ACC112 (cell line): Measurements from ENCODE around the gene PRICKLE1.

ENCODE experiments used
- H2AFZ ChIP-seq: fragments of 200-600 bp; sonication (generic); one replicate; pipeline ENCODE4 v1.6.0; 2017; ENCODE audit warnings: antibody characterized with exemption, low read length; ENCODE audit not compliant: unreplicated experiment
- H3K27ac ChIP-seq: fragments of 200-600 bp; sonication (generic); 2 replicates; pipeline ENCODE4 v1.5.1; 2014; ENCODE audit warnings: low read depth, mild to moderate bottlenecking, antibody characterized with exemption, low read length, moderate library complexity
- H3K27me3 ChIP-seq: fragments of 200-600 bp; sonication (generic); 2 replicates; pipeline ENCODE4 v1.6.1; 2014; ENCODE audit warnings: mild to moderate bottlenecking, antibody characterized with exemption, low read length, moderate library complexity, mixed read lengths; ENCODE audit not compliant: insufficient read depth
- H3K36me3 ChIP-seq: fragments of 200-600 bp; sonication (generic); 2 replicates; pipeline ENCODE4 v1.6.1; 2016; ENCODE audit warnings: mild to moderate bottlenecking, antibody characterized with exemption, low read length, moderate library complexity, mixed read lengths; ENCODE audit not compliant: insufficient read depth
- H3K4me1 ChIP-seq: fragments of 200-600 bp; sonication (generic); one replicate; pipeline ENCODE4 v1.6.1; 2016; ENCODE audit warnings: low read length, mixed read lengths; ENCODE audit not compliant: insufficient read depth, unreplicated experiment, control insufficient read depth
- H3K4me3 ChIP-seq: fragments of 200-600 bp; sonication (generic); 2 replicates; pipeline ENCODE4 v1.5.1; 2014; ENCODE audit warnings: mild to moderate bottlenecking, low read depth, low read length
- H3K79me2 ChIP-seq: fragments of 200-600 bp; sonication (generic); one replicate; pipeline ENCODE4 v1.6.0; 2016; ENCODE audit warnings: low read length; ENCODE audit not compliant: control insufficient read depth, unreplicated experiment, insufficient read depth

The PRICKLE1 gene

DNA sequence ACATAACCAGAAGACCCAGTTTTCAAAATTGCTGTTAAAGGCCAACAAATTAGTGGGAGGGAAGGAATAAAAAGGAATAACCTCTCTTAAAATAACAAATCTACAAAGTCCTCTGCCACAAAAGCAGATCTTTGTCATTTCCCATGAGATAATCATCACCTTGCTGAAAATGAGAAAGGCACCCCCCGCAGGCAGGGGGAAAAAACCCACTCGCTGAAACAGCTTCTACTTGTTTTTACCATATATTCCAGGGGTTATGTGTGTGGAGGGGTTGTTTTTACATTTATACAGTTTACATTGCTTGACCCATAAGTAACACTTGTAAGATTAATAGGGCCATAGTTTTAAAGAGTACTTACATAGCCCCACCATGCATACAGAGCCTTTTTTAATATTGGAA, 131.0 kb downstream of the PRICKLE1 start:
- Histone ChIP-seq H3K4me3 (no peak overlapping the region), H3K36me3 (no peaks in the 10 kb centered on the region), H3K27me3 (no peaks in the 10 kb centered on the region), H3K27ac (no peak overlapping the region), H2AFZ (no peak overlapping the region), H3K4me1 (no peaks in the 10 kb centered on the region), H3K79me2 (no peaks in the 10 kb centered on the region)

DNA sequence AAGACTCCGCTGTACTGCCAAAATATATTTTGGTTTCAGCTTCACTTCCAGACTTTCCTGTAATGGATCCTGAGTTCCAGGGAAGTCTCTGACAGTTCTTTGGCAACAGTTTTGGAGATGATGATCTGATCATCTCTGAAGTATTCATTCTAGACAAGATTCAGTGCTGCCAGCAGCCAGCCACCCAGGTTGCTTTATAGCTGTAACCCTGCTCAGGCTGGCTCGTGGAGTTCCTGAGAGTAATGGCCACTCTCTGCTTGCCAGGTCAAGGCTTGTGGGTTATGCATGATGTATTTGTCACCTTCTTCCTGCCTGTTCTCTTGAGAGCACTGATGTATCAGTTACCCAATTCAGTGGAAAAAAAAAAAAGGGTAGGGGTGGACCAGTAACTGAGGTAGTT, 139.3 kb downstream of the PRICKLE1 start:
- no peak overlapping the region for H3K4me3 ChIP-seq
- no peak overlapping the region for H3K27ac ChIP-seq
- no peak overlapping the region for H2AFZ ChIP-seq
- H3K4me1 ChIP-seq: peaks cover 25% of the 10 kb centered on the region
- H3K27me3 ChIP-seq: no peaks in the 10 kb centered on the region
- H3K36me3 ChIP-seq: peaks cover 8% of the 10 kb centered on the region
- H3K79me2 ChIP-seq: no peaks in the 10 kb centered on the region

DNA sequence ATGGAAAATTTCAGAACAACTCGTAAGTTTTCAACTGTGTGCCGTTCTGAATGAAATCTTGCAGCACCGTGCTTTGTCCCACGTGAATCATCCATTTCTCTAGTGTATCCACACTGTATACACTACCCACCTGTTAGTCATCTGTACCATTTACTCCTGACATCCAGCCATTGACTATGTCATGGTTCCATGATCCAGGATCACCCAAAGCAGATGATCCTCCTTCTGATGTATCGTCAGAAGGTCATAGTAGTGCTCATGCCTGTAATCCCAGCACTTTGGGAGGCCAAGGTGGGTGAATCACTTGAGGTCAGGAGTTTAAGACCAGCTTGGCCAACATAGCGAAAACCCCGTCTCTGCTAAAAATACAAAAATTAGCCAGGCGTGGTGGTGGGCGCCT, 140.7 kb downstream of the PRICKLE1 start:
- no peak overlapping the region for H2AFZ ChIP-seq
- H3K79me2 ChIP-seq: no peaks in the 10 kb centered on the region
- H3K4me1 ChIP-seq: peaks cover 25% of the 10 kb centered on the region
- H3K27ac ChIP-seq: no peak overlapping the region
- H3K4me3 ChIP-seq: no peak overlapping the region
- H3K36me3 ChIP-seq: peaks cover 9% of the 10 kb centered on the region
- H3K27me3 ChIP-seq: no peaks in the 10 kb centered on the region

GRCh38 chr12:42447371-42447786, 142.2 kb downstream of the PRICKLE1 start:
- H2AFZ ChIP-seq: no peak overlapping the region
- H3K4me3 ChIP-seq: no peak overlapping the region
- no peak overlapping the region for H3K27ac ChIP-seq
- peaks cover 23% of the 10 kb centered on the region for H3K36me3 ChIP-seq
- no peaks in the 10 kb centered on the region for H3K27me3 ChIP-seq
- peaks cover 25% of the 10 kb centered on the region for H3K4me1 ChIP-seq
- no peaks in the 10 kb centered on the region for H3K79me2 ChIP-seq

DNA sequence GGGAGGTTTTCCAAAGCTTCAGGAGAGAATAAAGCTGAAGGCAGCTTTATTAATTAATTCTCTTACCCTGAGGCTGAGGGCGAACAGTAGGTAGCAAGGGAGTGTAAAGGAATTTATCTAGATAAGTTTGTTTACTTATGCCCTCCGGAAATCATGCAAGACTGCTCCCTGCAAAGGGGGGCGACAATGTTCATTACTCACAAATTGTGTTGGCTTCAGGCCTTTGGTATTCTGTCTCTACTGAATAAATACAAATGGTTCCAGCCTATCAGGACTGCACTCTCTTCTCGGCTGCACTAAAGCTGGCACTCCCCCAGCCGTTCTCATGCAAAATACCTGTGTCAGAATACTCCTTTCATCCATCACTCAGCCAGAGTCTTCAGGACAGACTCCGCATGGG, 142.8 kb downstream of the PRICKLE1 start:
- H3K4me1 ChIP-seq: peaks cover 25% of the 10 kb centered on the region
- H3K27me3 ChIP-seq: no peaks in the 10 kb centered on the region
- H3K36me3 ChIP-seq: peaks cover 29% of the 10 kb centered on the region

DNA sequence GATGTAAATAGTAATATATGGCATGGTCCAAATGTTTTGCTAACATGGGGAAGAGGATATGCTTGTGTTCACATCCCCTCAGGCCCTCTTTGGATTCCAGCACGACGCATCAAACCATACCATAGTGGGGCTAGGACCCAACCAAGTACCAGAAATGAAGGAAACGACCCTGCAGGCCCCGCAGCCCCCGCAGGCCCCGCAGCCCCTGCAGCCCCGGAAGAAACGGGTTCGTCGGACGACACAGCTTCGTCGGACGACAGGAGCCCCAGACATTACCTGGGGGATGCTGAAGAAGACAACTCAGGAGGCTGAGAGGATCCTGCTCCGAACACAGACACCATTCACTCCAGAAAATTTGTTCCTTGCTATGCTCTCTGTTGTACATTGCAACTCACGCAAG, 143.7 kb downstream of the PRICKLE1 start:
- no peak overlapping the region for H3K4me3 ChIP-seq
- H3K79me2 ChIP-seq: no peaks in the 10 kb centered on the region
- H2AFZ ChIP-seq: no peak overlapping the region
- H3K4me1 ChIP-seq: peaks cover 25% of the 10 kb centered on the region
- H3K36me3 ChIP-seq: peaks cover 37% of the 10 kb centered on the region
- no peaks in the 10 kb centered on the region for H3K27me3 ChIP-seq
- no peak overlapping the region for H3K27ac ChIP-seq

More for the DNA sequence above, 142.8 kb downstream of the PRICKLE1 start:
- Histone ChIP-seq H2AFZ (no peak overlapping the region), H3K27ac (no peak overlapping the region), H3K4me3 (no peak overlapping the region), H3K79me2 (no peaks in the 10 kb centered on the region)

GRCh38 chr12:42444192-42444943, 145.2 kb downstream of the PRICKLE1 start:
- H2AFZ ChIP-seq: no peak overlapping the region
- H3K4me1 ChIP-seq: peaks cover 16% of the 10 kb centered on the region
- no peaks in the 10 kb centered on the region for H3K27me3 ChIP-seq
- H3K27ac ChIP-seq: no peak overlapping the region
- H3K36me3 ChIP-seq: peaks cover 37% of the 10 kb centered on the region
- H3K4me3 ChIP-seq: no peak overlapping the region
- no peaks in the 10 kb centered on the region for H3K79me2 ChIP-seq

DNA sequence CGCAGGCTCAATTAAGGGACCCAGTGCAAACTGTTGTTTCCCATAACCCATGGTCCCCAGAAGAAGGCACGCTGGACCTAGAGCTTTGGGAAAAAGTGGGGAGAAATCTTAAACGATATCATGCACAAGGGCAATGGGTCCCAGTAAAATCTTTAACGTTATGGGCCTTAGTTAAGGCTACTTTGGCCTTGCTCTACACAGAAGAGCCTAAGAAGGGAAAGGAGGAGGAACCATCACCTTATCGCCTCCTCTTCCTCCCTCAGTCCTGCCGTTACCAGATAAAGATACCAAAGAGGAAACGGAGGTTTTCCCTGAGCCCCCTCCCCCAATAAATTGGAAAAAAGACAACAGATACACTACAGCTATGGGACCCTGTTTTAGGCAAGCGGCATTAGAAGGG, 146.7 kb downstream of the PRICKLE1 start:
- Histone ChIP-seq H3K27ac (no peak overlapping the region), H3K4me3 (no peak overlapping the region)

DNA sequence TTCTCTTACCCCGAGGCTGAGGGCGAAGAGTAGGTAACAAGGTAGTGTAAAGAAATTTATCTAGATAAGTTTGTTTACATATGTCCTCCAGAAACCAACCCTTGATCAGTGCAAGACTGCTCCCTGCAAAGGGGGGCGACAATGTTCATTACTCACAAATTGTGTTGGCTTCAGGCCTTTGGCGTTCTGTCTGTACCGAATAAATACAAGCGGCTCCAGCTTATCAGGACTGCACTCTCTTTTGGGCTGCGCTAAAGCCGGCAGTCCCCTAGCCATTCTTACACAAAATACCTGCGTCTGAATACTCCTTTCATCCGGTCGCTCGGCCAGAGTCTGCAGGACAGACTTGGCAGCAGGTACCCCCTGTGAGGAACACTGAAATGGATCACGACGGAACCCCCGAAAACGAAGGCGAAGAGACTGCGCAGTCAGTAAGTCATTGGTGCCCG, 147.2 kb downstream of the PRICKLE1 start:
- H3K36me3 ChIP-seq: peaks cover 29% of the 10 kb centered on the region

More for the DNA sequence above, 146.7 kb downstream of the PRICKLE1 start:
- peaks cover 29% of the 10 kb centered on the region for H3K36me3 ChIP-seq
- H2AFZ ChIP-seq: no peak overlapping the region
- no peaks in the 10 kb centered on the region for H3K79me2 ChIP-seq
- peaks cover 14% of the 10 kb centered on the region for H3K4me1 ChIP-seq
- H3K27me3 ChIP-seq: no peaks in the 10 kb centered on the region

GRCh38 chr12:42440608-42441007, 148.9 kb downstream of the PRICKLE1 start:
- H3K27ac ChIP-seq: no peak overlapping the region
- no peaks in the 10 kb centered on the region for H3K4me1 ChIP-seq
- H3K36me3 ChIP-seq: peaks cover 29% of the 10 kb centered on the region
- H3K4me3 ChIP-seq: no peak overlapping the region
- H3K27me3 ChIP-seq: no peaks in the 10 kb centered on the region
- no peaks in the 10 kb centered on the region for H3K79me2 ChIP-seq
- H2AFZ ChIP-seq: no peak overlapping the region

More for the DNA sequence above, 147.2 kb downstream of the PRICKLE1 start:
- Histone ChIP-seq H3K27ac (no peak overlapping the region), H2AFZ (no peak overlapping the region), H3K4me3 (no peak overlapping the region), H3K27me3 (no peaks in the 10 kb centered on the region), H3K4me1 (peaks cover 9% of the 10 kb centered on the region), H3K79me2 (no peaks in the 10 kb centered on the region)

- no peaks in the 10 kb centered on the region for H3K4me1 ChIP-seq
- no peaks in the 10 kb centered on the region for H3K27me3 ChIP-seq
- H3K4me3 ChIP-seq: no peak overlapping the region
- no peaks in the 10 kb centered on the region; the same call in 1 of the 2 replicates for H3K36me3 ChIP-seq
- H3K27ac ChIP-seq: no peak overlapping the region
- H3K79me2 ChIP-seq: no peaks in the 10 kb centered on the region
- no peak overlapping the region for H2AFZ ChIP-seq
Measured at GRCh38 chr12:42432517-42433140, 156.9 kb downstream of the PRICKLE1 start.
